Adrenal gland (tissue), 12 donors: Measurements from ENCODE around the gene FHIP1B. TPM values are rescaled to one million over a fixed set of nuclear protein-coding genes. Genes with fewer than 3 reads are reported as not detected.
A peak's percentile ranks its signal among the peaks of the same experiment; 100 is the strongest.

Source experiments
- DNase-seq, 7 donors: peaks; one replicate each; pipeline ENCODE4 v3.0.0-alpha.2; 2019 to 2020
- H3K27ac ChIP-seq, 5 donors: fragments of 200-600 bp; sonication (generic) in 4 of 5; 1 replicate in 3 of 5; 2 replicates in 2 of 5; pipeline versions ENCODE4 v1.5.1 to v1.8.0; 2016 to 2020; ENCODE audit warnings: mild to moderate bottlenecking in 1 of 5
- H3K27me3 ChIP-seq: fragments of 200-600 bp; 2 replicates; pipeline ENCODE4 v1.8.0; 2021
- H3K36me3 ChIP-seq, 2 donors: fragments of 200-600 bp; replicated peaks in 1 of 2; 1 replicate in 1 of 2; 2 replicates in 1 of 2; pipeline versions ENCODE4 v1.5.1 to v1.8.0; 2018 to 2022
- H3K4me1 ChIP-seq, 2 donors: fragments of 200-600 bp; replicated peaks in 1 of 2; 1 replicate in 1 of 2; 2 replicates in 1 of 2; pipeline versions ENCODE4 v1.5.1 to v1.8.0; 2018 to 2021
- H3K4me3 ChIP-seq, 4 donors: fragments of 200-600 bp; sonication (generic) in 3 of 4; one replicate each; pipeline ENCODE4 v1.5.1; 2016 to 2018
- H3K9me3 ChIP-seq, 3 donors: fragments of 200-600 bp; sonication (generic) in 1 of 3; replicated peaks in 1 of 3; 1 replicate in 2 of 3; 2 replicates in 1 of 3; pipeline versions ENCODE4 v1.5.1 to v1.8.0; 2016 to 2021
- POLR2A ChIP-seq, 2 donors: fragments of 450-650 bp; IDR thresholded peaks; one replicate each; pipeline ENCODE4 v1.6.1; 2017; ENCODE audit warnings: antibody characterized with exemption in 2 of 2, mild to moderate bottlenecking in 2 of 2, moderate library complexity in 1 of 2
- WGBS, 4 donors: extraction: QIAGEN DNeasy Blood & Tissue Kit in 2 of 4; methylation state at CpG; one replicate each; pipeline versions ENCODE4 v1.1.5 to v1.1.7; 2013 to 2017; 5-methylcytosine and 5-hydroxymethylcytosine counted together
- intact Hi-C, 2 donors: fragments of 100-400 bp; cut with DNase I; formaldehyde crosslinking; loops; one replicate each; pipeline versions ENCODE4 v1.14.1 to v1.15.0; 2022 to 2023
- polyA plus RNA-seq, 3 donors: library from polyadenylated mRNA; stranded (reverse); fragments of 200-250 nt in 2 of 3; fragments of 350-450 nt in 1 of 3; fragmentation: Illumina TruSeq in 1 of 3; extraction: RNeasy Lipid Tissue Mini Kit (QIAGEN cat#74804) in 1 of 3; gene quantifications; one replicate each; pipeline ENCODE4 v1.2.3, GENCODE V29; 2013 to 2014
- total RNA-seq, 9 donors: library from RNA; depleted of rRNA in 4 of 9; stranded (reverse); fragments of >200 nt in 4 of 9; fragments of 120-200 nt in 1 of 9; fragmentation: NEBNext Ultra II Directional in 1 of 9; extraction: Animal tissue kit (Norgen Biotek cat#: 25700) in 1 of 9; gene quantifications; one replicate each; pipeline versions ENCODE4 v1.1.0 to v1.2.4, GENCODE V29; 2013 to 2023
- TF ChIP-seq, protein P1 (sequence below), 6 experiments: fragments of 450-650 bp in 4 of 6; fragments of 200-600 bp in 2 of 6; sonication (generic) in 1 of 6; IDR thresholded peaks; 1 replicate in 5 of 6; 2 replicates in 1 of 6; pipeline versions ENCODE4 v1.5.1 to v1.8.0; 2016 to 2021; ENCODE audit warnings: antibody characterized with exemption in 6 of 6, mild to moderate bottlenecking in 2 of 6, moderate library complexity in 1 of 6
- donor health status: healthy with polysubstance abuse.
- donor health status: Bipolar disorder and iron deficiency.
- donor health status: DM: yes; HTN: yes; CAD: no.
- donor health status: DM: no; HTN: no; CAD: no.
- donor health status: DM: no; HTN: no; CAD: no.
- donor health status: DM: yes; HTN: yes; CAD: no.

Gene FHIP1B
- total and polyA plus RNA-seq, 12 donors = 12.5 to 91.2 (median 34.9) TPM

DNA sequence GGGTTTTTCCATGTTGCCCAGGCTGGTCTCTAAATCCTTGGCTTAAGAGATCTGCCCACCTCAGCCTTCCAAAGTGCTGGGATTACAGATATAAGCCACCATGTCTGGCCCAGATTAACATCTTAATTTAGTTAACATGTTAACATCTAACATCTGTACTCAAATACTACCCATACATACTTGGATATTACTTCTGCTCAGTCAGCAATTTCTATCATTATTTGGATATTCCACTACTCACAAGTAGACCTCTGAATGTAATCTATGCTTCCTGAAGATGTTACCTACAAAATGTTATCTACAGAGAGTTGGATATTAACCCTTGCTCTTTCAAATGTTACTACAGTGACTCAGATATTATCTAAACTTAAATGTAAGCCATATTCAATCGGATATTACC lies 29.2 kb upstream of the FHIP1B start:
- H3K27me3 ChIP-seq = peaks cover 2% of the 10 kb centered on the region
- no peaks in the 10 kb centered on the region for H3K36me3 ChIP-seq
- no peak overlapping the region for H3K27ac ChIP-seq
- intact Hi-C loops = no loop called here
- H3K4me3 ChIP-seq = no peak overlapping the region
- DNase-seq = no peak
- no peaks in the 10 kb centered on the region for H3K9me3 ChIP-seq
- TF ChIP-seq, protein P1, sequence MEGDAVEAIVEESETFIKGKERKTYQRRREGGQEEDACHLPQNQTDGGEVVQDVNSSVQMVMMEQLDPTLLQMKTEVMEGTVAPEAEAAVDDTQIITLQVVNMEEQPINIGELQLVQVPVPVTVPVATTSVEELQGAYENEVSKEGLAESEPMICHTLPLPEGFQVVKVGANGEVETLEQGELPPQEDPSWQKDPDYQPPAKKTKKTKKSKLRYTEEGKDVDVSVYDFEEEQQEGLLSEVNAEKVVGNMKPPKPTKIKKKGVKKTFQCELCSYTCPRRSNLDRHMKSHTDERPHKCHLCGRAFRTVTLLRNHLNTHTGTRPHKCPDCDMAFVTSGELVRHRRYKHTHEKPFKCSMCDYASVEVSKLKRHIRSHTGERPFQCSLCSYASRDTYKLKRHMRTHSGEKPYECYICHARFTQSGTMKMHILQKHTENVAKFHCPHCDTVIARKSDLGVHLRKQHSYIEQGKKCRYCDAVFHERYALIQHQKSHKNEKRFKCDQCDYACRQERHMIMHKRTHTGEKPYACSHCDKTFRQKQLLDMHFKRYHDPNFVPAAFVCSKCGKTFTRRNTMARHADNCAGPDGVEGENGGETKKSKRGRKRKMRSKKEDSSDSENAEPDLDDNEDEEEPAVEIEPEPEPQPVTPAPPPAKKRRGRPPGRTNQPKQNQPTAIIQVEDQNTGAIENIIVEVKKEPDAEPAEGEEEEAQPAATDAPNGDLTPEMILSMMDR (IDR thresholded peaks at IDR 0.05) = no peak
- TF ChIP-seq POLR2A (IDR thresholded peaks at IDR 0.05) = no peak
- WGBS, 4 donors = 91 to 93% (median 92%) methylated on average over 1 of the region's 1 CpG
- H3K4me1 ChIP-seq = peaks cover 10 to 13% of the 10 kb centered on the region in 2 donors

DNA sequence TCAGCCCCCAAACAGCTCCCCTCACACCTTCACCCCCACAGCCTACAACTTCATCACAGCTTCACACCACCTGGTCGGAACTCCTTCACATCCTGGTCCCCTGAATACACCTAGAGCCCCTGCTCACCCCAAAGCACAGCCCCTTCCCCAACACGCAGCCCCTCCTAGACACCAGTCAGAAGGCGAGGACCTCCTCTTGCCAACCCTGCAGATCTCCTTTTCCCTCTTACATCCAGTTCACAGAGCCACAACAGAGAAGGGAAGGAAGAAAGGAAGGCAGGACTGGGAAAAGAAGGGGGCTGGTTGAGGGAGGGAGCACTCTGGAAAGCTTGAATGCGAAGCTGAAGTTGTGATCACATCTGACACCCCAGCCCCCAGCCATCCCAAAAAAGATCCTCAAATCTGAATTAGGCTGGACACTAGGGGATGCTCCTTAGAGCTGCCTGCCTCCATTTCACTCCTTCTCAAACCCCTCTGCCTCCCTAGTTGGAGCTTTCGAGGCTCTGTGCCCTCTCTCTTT lies 25.8 kb upstream of the FHIP1B start:
- H3K27ac ChIP-seq = no peak overlapping the region
- H3K4me1 ChIP-seq = peaks cover 11 to 14% of the 10 kb centered on the region in 2 donors
- 49 to 64% (median 62%) methylated on average over 5 of the region's 5 CpGs for WGBS, 4 donors
- DNase-seq = no peak
- no peaks in the 10 kb centered on the region for H3K36me3 ChIP-seq
- peak overlapping the region in 1 of 4 donors; percentile 29 for H3K4me3 ChIP-seq
- H3K9me3 ChIP-seq = no peaks in the 10 kb centered on the region
- TF ChIP-seq POLR2A (IDR thresholded peaks at IDR 0.05) = no peak
- TF ChIP-seq, protein P1 (IDR thresholded peaks at IDR 0.05) = no peak
- peaks cover 2% of the 10 kb centered on the region for H3K27me3 ChIP-seq
- intact Hi-C loops = no loop called here

DNA sequence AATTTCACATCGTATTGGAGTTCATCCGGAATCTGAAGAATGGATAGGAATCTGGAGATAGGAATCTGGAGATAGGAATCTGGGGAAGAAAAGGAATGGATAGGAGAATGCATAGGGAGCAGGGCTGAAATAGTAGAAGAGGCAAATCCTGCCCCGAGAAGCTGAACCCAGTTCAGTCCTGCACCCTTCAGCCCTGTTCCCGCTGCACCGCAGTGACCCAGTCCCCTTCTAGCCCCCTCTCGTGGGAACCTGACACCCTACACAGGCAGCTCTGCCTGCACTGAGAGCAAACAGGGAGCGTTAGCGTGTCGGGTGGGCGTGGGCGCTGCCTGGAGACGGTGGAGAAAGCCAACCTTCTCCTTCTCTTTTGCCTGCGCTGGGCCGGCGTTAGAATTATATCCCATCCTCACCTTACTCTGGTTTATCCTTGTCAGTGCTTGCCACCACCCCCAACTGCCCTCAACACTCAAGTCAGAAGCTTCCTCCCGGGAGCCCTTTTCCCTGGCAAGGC lies 24.2 kb upstream of the FHIP1B start:
- Histone ChIP-seq H3K27me3 (peaks cover 2% of the 10 kb centered on the region), H3K27ac (no peak overlapping the region), H3K36me3 (no peaks in the 10 kb centered on the region), H3K9me3 (no peaks in the 10 kb centered on the region), H3K4me1 (peaks cover 11 to 14% of the 10 kb centered on the region in 2 donors), H3K4me3 (peak overlapping the region in 1 of 4 donors; percentile 29)
- TF ChIP-seq, protein P1 (IDR thresholded peaks at IDR 0.05) = no peak
- TF ChIP-seq POLR2A (IDR thresholded peaks at IDR 0.05) = no peak
- no peak for DNase-seq
- intact Hi-C loops = no loop called here
- 33 to 41% (median 36%) methylated on average over 16 of the region's 16 CpGs for WGBS, 4 donors

DNA sequence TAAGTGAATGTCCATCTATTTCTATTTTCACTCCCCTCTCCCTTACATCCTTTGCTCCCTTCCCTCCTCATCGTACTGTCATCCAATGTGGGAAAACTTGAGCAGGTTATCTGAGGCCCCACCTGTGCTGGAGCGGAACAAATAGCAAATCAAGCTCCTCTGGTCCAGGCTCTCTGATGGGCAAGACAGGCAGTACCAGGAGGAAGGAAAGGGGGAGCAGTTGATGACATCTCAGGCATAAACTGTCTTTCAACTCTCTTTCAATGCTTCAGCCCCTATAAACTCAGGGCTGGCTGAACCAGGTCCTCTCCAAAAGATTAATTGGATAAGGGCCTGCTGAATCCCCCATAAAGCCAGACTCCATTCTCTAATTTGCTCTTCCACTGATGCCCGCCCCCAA lies 23.7 kb upstream of the FHIP1B start:
- intact Hi-C loops = no loop called here
- 77 to 89% (median 83%) methylated on average over 3 of the region's 3 CpGs for WGBS, 4 donors
- no peak for DNase-seq
- Histone ChIP-seq H3K9me3 (no peaks in the 10 kb centered on the region), H3K27ac (no peak overlapping the region), H3K36me3 (no peaks in the 10 kb centered on the region), H3K27me3 (peaks cover 2% of the 10 kb centered on the region), H3K4me1 (peaks cover 11 to 14% of the 10 kb centered on the region in 2 donors), H3K4me3 (no peak overlapping the region)
- TF ChIP-seq, protein P1 (IDR thresholded peaks at IDR 0.05) = no peak
- no peak for TF ChIP-seq POLR2A (IDR thresholded peaks at IDR 0.05)
